22Rv1 (cell line): ENCODE data around the gene SPINT1.

Experiments
- H3K27ac ChIP-seq: fragments of 450-650 bp; 2 replicates; pipeline ENCODE4 v1.5.1; 2017
- CTCF ChIP-seq: fragments of 450-650 bp; IDR thresholded peaks from 2 replicates; pipeline ENCODE4 v1.5.1; 2017; ENCODE audit warnings: mild to moderate bottlenecking
- ZFX ChIP-seq: fragments of 450-650 bp; IDR thresholded peaks from 2 replicates; pipeline ENCODE4 v1.6.1; 2017; ENCODE audit warnings: antibody characterized with exemption, borderline replicate concordance

The SPINT1 gene

GRCh38 chr15:40821195-40821594 is 22.7 kb upstream of the SPINT1 start:
- no peak overlapping the region for H3K27ac ChIP-seq
- TF ChIP-seq CTCF (no peak), ZFX (no peak)

- no peak overlapping the region for H3K27ac ChIP-seq
- TF ChIP-seq CTCF (no peak), ZFX (no peak)
Observed at GRCh38 chr15:40823572-40824343, 20.1 kb upstream of the SPINT1 start.

GRCh38 chr15:40825661-40826422 is 18.0 kb upstream of the SPINT1 start:
- no peak for TF ChIP-seq CTCF
- TF ChIP-seq ZFX = no peak
- H3K27ac ChIP-seq = no peak overlapping the region

GRCh38 chr15:40826423-40827075 is 17.3 kb upstream of the SPINT1 start:
- no peak overlapping the region for H3K27ac ChIP-seq
- TF ChIP-seq ZFX (no peak), CTCF (no peak)

GRCh38 chr15:40828447-40829036 is 15.3 kb upstream of the SPINT1 start, which contains the start of gene PPP1R14D:
Gene PPP1R14D, minus strand, starts transcription at chr15:40828708. Its CDS starts 67 bp downstream, at chr15:40828641.
- no peak within 1 kb of the TSS for H3K27ac ChIP-seq
- peak; percentile 12; the same call in 1 of the 2 replicates for TF ChIP-seq CTCF
- no peak for TF ChIP-seq ZFX

GRCh38 chr15:40829115-40829514 is 14.7 kb upstream of the SPINT1 start:
- TF ChIP-seq ZFX (no peak), CTCF (no peak)
- H3K27ac ChIP-seq = no peak overlapping the region
